Measurements from ENCODE around the gene RNF214.

DNA sequence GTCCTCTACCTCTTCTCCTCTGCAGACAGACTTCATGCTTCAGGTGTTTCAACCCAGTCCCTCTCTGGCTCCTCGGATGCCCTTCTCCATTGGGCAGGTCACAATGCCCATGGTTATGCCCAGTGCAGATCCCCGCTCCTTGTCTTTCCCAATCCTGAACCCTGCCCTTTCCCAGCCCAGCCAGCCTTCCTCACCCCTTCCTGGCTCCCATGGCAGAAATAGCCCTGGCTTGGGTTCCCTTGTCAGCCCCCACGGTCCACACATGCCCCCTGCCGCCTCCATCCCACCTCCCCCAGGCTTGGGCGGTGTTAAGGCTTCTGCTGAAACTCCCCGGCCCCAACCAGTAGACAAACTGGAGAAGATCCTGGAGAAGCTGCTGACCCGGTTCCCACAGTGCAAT is 49.4 kb downstream of the RNF214 start:
- TF ChIP-seq, protein P1, sequence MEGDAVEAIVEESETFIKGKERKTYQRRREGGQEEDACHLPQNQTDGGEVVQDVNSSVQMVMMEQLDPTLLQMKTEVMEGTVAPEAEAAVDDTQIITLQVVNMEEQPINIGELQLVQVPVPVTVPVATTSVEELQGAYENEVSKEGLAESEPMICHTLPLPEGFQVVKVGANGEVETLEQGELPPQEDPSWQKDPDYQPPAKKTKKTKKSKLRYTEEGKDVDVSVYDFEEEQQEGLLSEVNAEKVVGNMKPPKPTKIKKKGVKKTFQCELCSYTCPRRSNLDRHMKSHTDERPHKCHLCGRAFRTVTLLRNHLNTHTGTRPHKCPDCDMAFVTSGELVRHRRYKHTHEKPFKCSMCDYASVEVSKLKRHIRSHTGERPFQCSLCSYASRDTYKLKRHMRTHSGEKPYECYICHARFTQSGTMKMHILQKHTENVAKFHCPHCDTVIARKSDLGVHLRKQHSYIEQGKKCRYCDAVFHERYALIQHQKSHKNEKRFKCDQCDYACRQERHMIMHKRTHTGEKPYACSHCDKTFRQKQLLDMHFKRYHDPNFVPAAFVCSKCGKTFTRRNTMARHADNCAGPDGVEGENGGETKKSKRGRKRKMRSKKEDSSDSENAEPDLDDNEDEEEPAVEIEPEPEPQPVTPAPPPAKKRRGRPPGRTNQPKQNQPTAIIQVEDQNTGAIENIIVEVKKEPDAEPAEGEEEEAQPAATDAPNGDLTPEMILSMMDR (IDR thresholded peaks at IDR 0.05), result no peak
- TF ChIP-seq POLR2AphosphoS5 (IDR thresholded peaks at IDR 0.05) (no peak), POLR2A (IDR thresholded peaks at IDR 0.05) (no peak), EP300 (IDR thresholded peaks at IDR 0.05) (no peak)

Data from gastroesophageal sphincter (tissue), 3 donors.